HCT116 (cell line): ENCODE measurements around the gene DOK6. TPM values are rescaled to one million over a fixed set of nuclear protein-coding genes. Genes with fewer than 3 reads are reported as not detected.

Experiments
- ATAC-seq: fragments of 200-7000 bp; cut with Tn5 transposase; 2 replicates; pipeline ENCODE4 v1.9.1; 2020; ENCODE audit warnings: mild to moderate bottlenecking, moderate library complexity
- BruUV-seq: library from RNA; stranded (reverse); fragments of 400-500 nt; replicated peaks from 2 replicates; lab custom pipeline; 2021; lab: Mats Ljungman, UMichigan
- CTCF ChIA-PET: fragments of 300-600 bp; sonication (Branson Sonifier 250); formaldehyde crosslinking; loops from one replicate; lab custom pipeline; 2021; ENCODE audit warnings: antibody characterized with exemption; lab: Charles Lee
- POLR2A ChIA-PET: fragments of 300-600, 350-600 bp; sonication (Branson Sonifier 250); formaldehyde crosslinking; loops from one replicate; lab custom pipeline; 2021; ENCODE audit warnings: antibody characterized with exemption; lab: Charles Lee
- RAD21 ChIA-PET, 2 experiments: fragments of 300-600 bp; sonication (Branson Sonifier 250); formaldehyde crosslinking; loops; one replicate each; lab custom pipeline; 2023; ENCODE audit warnings: low total read pairs in 2 of 2; ENCODE audit not compliant: uncharacterized antibody in 2 of 2, unreplicated experiment in 2 of 2, low non-redundant PET in 1 of 2; lab: Charles Lee
- DNase-seq: peaks from one replicate; pipeline ENCODE4 v3.0.0-alpha.2; 2010; ENCODE audit warnings: low read depth, low spot score
- H2AFZ ChIP-seq: fragments of 200-600 bp; shearing (Covaris generic), sonication (generic); 2 replicates; pipeline ENCODE4 v1.6.1; 2017; ENCODE audit warnings: low read depth, mixed run types, mixed read lengths, antibody characterized with exemption, low read length; ENCODE audit not compliant: poor library complexity, severe bottlenecking
- H3K27ac ChIP-seq: 2 replicates; pipeline ENCODE4 v1.5.1; 2012; ENCODE audit warnings: low read depth, low read length
- H3K27me3 ChIP-seq: fragments of 200-600 bp; sonication (generic); 2 replicates; pipeline ENCODE4 v1.6.1; 2016; ENCODE audit warnings: mixed run types, low read length, mixed read lengths; ENCODE audit not compliant: insufficient read depth
- H3K36me3 ChIP-seq, 2 experiments: fragments of 200-500 bp in 1 of 2; fragments of 200-600 bp in 1 of 2; sonication (Bioruptor generic) in 1 of 2; sonication (generic) in 1 of 2; 2 replicates each; pipeline versions ENCODE4 v1.5.1 to v1.6.1; 2014 to 2016; ENCODE audit warnings: low read length in 2 of 2, inconsistent platforms in 1 of 2, mixed read lengths in 1 of 2, mixed run types in 1 of 2; ENCODE audit not compliant: insufficient read depth in 2 of 2, control insufficient read depth in 1 of 2
- H3K4me1 ChIP-seq, 2 experiments: fragments of 200-600 bp in 1 of 2; sonication (generic) in 1 of 2; 2 replicates each; pipeline versions ENCODE4 v1.5.1 to v1.6.1; 2012 to 2017; ENCODE audit warnings: low read length in 2 of 2, inconsistent platforms in 1 of 2, mild to moderate bottlenecking in 1 of 2, mixed read lengths in 1 of 2, mixed run types in 1 of 2, moderate library complexity in 1 of 2; ENCODE audit not compliant: insufficient read depth in 2 of 2, control insufficient read depth in 1 of 2
- H3K4me2 ChIP-seq: fragments of 200-600 bp; sonication (generic); 2 replicates; pipeline ENCODE4 v1.6.1; 2017; ENCODE audit warnings: mixed run types, low read length, mixed read lengths
- H3K4me3 ChIP-seq, 2 experiments: fragments of 200-600 bp in 1 of 2; sonication (generic) in 1 of 2; replicated peaks in 1 of 2; 2 replicates each; pipeline ENCODE4 v1.5.1; 2011 to 2016; ENCODE audit warnings: low read length in 2 of 2, control low read depth in 1 of 2, low read depth in 1 of 2, mild to moderate bottlenecking in 1 of 2, mixed read lengths in 1 of 2, mixed run types in 1 of 2
- H3K79me2 ChIP-seq: fragments of 200-600 bp; sonication (generic); 2 replicates; pipeline ENCODE4 v1.6.1; 2017; ENCODE audit warnings: mild to moderate bottlenecking, mixed run types, low read length, moderate library complexity, mixed read lengths; ENCODE audit not compliant: insufficient read depth
- H3K9ac ChIP-seq: fragments of 200-600 bp; sonication (generic); 2 replicates; pipeline ENCODE4 v1.6.1; 2016; ENCODE audit warnings: low read length, mixed read lengths
- H3K9me2 ChIP-seq: fragments of 200-600 bp; sonication (generic), shearing (Covaris generic); 2 replicates; pipeline ENCODE4 v1.6.1; 2017; ENCODE audit warnings: mixed run types, mild to moderate bottlenecking, moderate library complexity; ENCODE audit not compliant: insufficient read depth
- H3K9me3 ChIP-seq, 2 experiments: fragments of 200-500 bp in 1 of 2; fragments of 200-600 bp in 1 of 2; sonication (Bioruptor generic) in 1 of 2; sonication (generic) in 1 of 2; 2 replicates each; pipeline ENCODE4 v1.6.1; 2014 to 2017; ENCODE audit warnings: low read length in 2 of 2, mixed read lengths in 2 of 2, inconsistent platforms in 1 of 2, low read depth in 1 of 2, mild to moderate bottlenecking in 1 of 2, mixed run types in 1 of 2, moderate library complexity in 1 of 2; ENCODE audit not compliant: control insufficient read depth in 1 of 2, insufficient read depth in 1 of 2
- H4K20me1 ChIP-seq: fragments of 200-600 bp; sonication (generic), shearing (Covaris generic); 2 replicates; pipeline ENCODE4 v1.6.1; 2017; ENCODE audit warnings: mixed run types, mild to moderate bottlenecking, moderate library complexity; ENCODE audit not compliant: insufficient read depth
- CBX3 ChIP-seq: IDR thresholded peaks from 2 replicates; pipeline ENCODE4 v1.6.1; 2012; ENCODE audit warnings: low read depth
- CTCF ChIP-seq, 3 experiments: fragments of 200-600 bp in 1 of 3; sonication (generic) in 1 of 3; IDR thresholded peaks in 2 of 3; conservative IDR thresholded peaks in 1 of 3; 2 replicates each; pipeline ENCODE4 v1.5.1; 2012 to 2017; ENCODE audit warnings: low read depth in 2 of 3, low read length in 2 of 3, antibody characterized with exemption in 1 of 3, borderline replicate concordance in 1 of 3, control low read depth in 1 of 3, mild to moderate bottlenecking in 1 of 3, mixed read lengths in 1 of 3, mixed run types in 1 of 3, moderate library complexity in 1 of 3; ENCODE audit not compliant: insufficient read depth in 1 of 3
- EGR1 ChIP-seq: IDR thresholded peaks from 2 replicates; pipeline ENCODE4 v1.6.1; 2012; ENCODE audit warnings: low read depth
- ELF1 ChIP-seq: IDR thresholded peaks from 2 replicates; pipeline ENCODE4 v1.6.1; 2012; ENCODE audit warnings: low read depth, borderline replicate concordance
- EZH2phosphoT487 ChIP-seq: fragments of 200-600 bp; IDR thresholded peaks from 2 replicates; pipeline ENCODE4 v1.6.1; 2018; ENCODE audit warnings: antibody characterized with exemption, borderline replicate concordance
- FOSL1 ChIP-seq: IDR thresholded peaks from 2 replicates; pipeline ENCODE4 v1.6.1; 2012; ENCODE audit warnings: low read depth
- JUND ChIP-seq: IDR thresholded peaks from 2 replicates; pipeline ENCODE4 v1.6.1; 2012
- POLR2A ChIP-seq: IDR thresholded peaks from 2 replicates; pipeline ENCODE4 v1.7.0; 2011; ENCODE audit warnings: borderline replicate concordance; ENCODE audit not compliant: insufficient read depth, insufficient read length; ENCODE audit errors: extremely low read depth
- POLR2AphosphoS5 ChIP-seq: IDR thresholded peaks from 2 replicates; pipeline ENCODE4 v1.6.1; 2011; ENCODE audit warnings: mild to moderate bottlenecking, low read depth, low read length, moderate library complexity
- REST ChIP-seq: IDR thresholded peaks from 2 replicates; pipeline ENCODE4 v1.6.1; 2012; ENCODE audit warnings: low read depth
- SP1 ChIP-seq: IDR thresholded peaks from 2 replicates; pipeline ENCODE4 v1.6.1; 2012; ENCODE audit warnings: low read depth
- SRF ChIP-seq: IDR thresholded peaks from 2 replicates; pipeline ENCODE4 v1.6.1; 2012; ENCODE audit warnings: low read depth
- TCF7L2 ChIP-seq: IDR thresholded peaks from 2 replicates; pipeline ENCODE4 v1.7.0; 2011; ENCODE audit warnings: borderline replicate concordance, inconsistent platforms; ENCODE audit not compliant: insufficient read depth, insufficient read length; ENCODE audit errors: extremely low read depth
- YY1 ChIP-seq: IDR thresholded peaks from 2 replicates; pipeline ENCODE4 v1.6.1; 2011; ENCODE audit warnings: low read length, low read depth, moderate library complexity, mild to moderate bottlenecking; ENCODE audit not compliant: insufficient replicate concordance; ENCODE audit errors: extremely low read depth
- ZNF274 ChIP-seq: fragments of 200-500 bp; sonication (Bioruptor generic); IDR thresholded peaks from 2 replicates; pipeline ENCODE4 v1.6.1; 2014; ENCODE audit warnings: mild to moderate bottlenecking, low read depth, low read length, inconsistent platforms
- intact Hi-C: fragments of 100-400 bp; cut with micrococcal nuclease; formaldehyde crosslinking; loops from 2 replicates; pipeline ENCODE4 v1.10.0; 2022
- total RNA-seq: library from RNA; stranded (reverse); gene quantifications from one replicate; pipeline ENCODE4 v1.2.1, GENCODE V29; 2021; ENCODE audit not compliant: unreplicated experiment
- TF ChIP-seq, protein P1 (sequence below): IDR thresholded peaks from 2 replicates; pipeline ENCODE4 v1.6.1; 2012
- TF ChIP-seq, protein P2 (sequence below): IDR thresholded peaks from 2 replicates; pipeline ENCODE4 v1.6.1; 2012
- TF ChIP-seq, protein P3 (sequence below): IDR thresholded peaks from 2 replicates; pipeline ENCODE4 v1.6.1; 2011; ENCODE audit warnings: mild to moderate bottlenecking, low read length, moderate library complexity; ENCODE audit not compliant: insufficient replicate concordance; ENCODE audit errors: extremely low read depth

DOK6 gene
- total RNA-seq, 1 experiment from 2014 or later, result not detected

GRCh38 chr18:69727912-69728572 is 327.4 kb downstream of the DOK6 start:
- no peaks in the 10 kb centered on the region for H3K4me1 ChIP-seq
- intact Hi-C loops, result no loop called here
- no peaks in the 10 kb centered on the region for H3K27me3 ChIP-seq
- H3K9ac ChIP-seq, result no peak overlapping the region
- no peak overlapping the region for H3K27ac ChIP-seq
- no peak for TF ChIP-seq POLR2A
- no peak for TF ChIP-seq CTCF (IDR thresholded peaks at IDR 0.05 in 2 of 3, conservative IDR thresholded peaks at IDR 0.05 in 1 of 3; ENCODE audit: borderline replicate concordance in 1 of 3, insufficient read depth in 1 of 3, low read depth in 2 of 3, low read length in 2 of 3)
- TF ChIP-seq, protein P1, sequence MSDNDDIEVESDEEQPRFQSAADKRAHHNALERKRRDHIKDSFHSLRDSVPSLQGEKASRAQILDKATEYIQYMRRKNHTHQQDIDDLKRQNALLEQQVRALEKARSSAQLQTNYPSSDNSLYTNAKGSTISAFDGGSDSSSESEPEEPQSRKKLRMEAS, result no peak
- TF ChIP-seq, protein P2, sequence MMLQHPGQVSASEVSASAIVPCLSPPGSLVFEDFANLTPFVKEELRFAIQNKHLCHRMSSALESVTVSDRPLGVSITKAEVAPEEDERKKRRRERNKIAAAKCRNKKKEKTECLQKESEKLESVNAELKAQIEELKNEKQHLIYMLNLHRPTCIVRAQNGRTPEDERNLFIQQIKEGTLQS, result no peak
- no peak for TF ChIP-seq TCF7L2
- TF ChIP-seq, protein P3, sequence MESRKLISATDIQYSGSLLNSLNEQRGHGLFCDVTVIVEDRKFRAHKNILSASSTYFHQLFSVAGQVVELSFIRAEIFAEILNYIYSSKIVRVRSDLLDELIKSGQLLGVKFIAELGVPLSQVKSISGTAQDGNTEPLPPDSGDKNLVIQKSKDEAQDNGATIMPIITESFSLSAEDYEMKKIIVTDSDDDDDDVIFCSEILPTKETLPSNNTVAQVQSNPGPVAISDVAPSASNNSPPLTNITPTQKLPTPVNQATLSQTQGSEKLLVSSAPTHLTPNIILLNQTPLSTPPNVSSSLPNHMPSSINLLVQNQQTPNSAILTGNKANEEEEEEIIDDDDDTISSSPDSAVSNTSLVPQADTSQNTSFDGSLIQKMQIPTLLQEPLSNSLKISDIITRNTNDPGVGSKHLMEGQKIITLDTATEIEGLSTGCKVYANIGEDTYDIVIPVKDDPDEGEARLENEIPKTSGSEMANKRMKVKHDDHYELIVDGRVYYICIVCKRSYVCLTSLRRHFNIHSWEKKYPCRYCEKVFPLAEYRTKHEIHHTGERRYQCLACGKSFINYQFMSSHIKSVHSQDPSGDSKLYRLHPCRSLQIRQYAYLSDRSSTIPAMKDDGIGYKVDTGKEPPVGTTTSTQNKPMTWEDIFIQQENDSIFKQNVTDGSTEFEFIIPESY, result no peak
- TF ChIP-seq EGR1, result no peak
- no peak for TF ChIP-seq ZNF274
- no peak for TF ChIP-seq EZH2phosphoT487
- no peak for TF ChIP-seq JUND
- no peak for TF ChIP-seq REST
- no peak for TF ChIP-seq POLR2AphosphoS5
- TF ChIP-seq FOSL1, result no peak
- TF ChIP-seq SP1, result no peak
- TF ChIP-seq ELF1, result no peak
- TF ChIP-seq CBX3, result no peak
- no peak for TF ChIP-seq YY1
- no peak for TF ChIP-seq SRF
- TF ChIP-seq, all 23 proteins: peak for 0
- no TSS peak for BruUV-seq
- RAD21 ChIA-PET, result no interaction called here
- no peak overlapping the region for H2AFZ ChIP-seq
- POLR2A ChIA-PET, result no interaction called here
- H3K36me3 ChIP-seq, result no peaks in the 10 kb centered on the region
- no peaks in the 10 kb centered on the region for H4K20me1 ChIP-seq
- no peak for ATAC-seq
- CTCF ChIA-PET, result no interaction called here
- DNase-seq, result no peak
- no peak overlapping the region for H3K4me2 ChIP-seq
- no peaks in the 10 kb centered on the region for H3K79me2 ChIP-seq
- no peaks in the 10 kb centered on the region for H3K9me3 ChIP-seq
- no peaks in the 10 kb centered on the region for H3K9me2 ChIP-seq
- H3K4me3 ChIP-seq, result no peak overlapping the region
